ENCODE measurements around the gene L3MBTL4. TPM values are rescaled to one million over a fixed set of nuclear protein-coding genes. Genes with fewer than 3 reads are reported as not detected.

L3MBTL4 gene
- total and polyA plus RNA-seq, 9 of the 15 experiments (the other 6 are each of a cell fraction or from before 2014, with no cell fraction given): not detected

GRCh38 chr18:5961097-5961827, 453.4 kb downstream of the L3MBTL4 start:
- in situ Hi-C loops (cut with MboI): no loop called here
- BruUV-seq (replicated peaks): no TSS peak
- Histone ChIP-seq H3K4me3 (no peak overlapping the region), H3K4me1 (replicated peaks in 1 of 2; ENCODE audit: control insufficient read depth in 2 of 2, insufficient read depth in 2 of 2, low read length in 2 of 2) (no peaks in the 10 kb centered on the region), H4K20me1 (replicated peaks; ENCODE audit: control insufficient read depth, insufficient read depth, low read length) (no peaks in the 10 kb centered on the region), H3K27me3 (ENCODE audit: control insufficient read depth in 2 of 2, insufficient read depth in 2 of 2, low read length in 2 of 2) (no peaks in the 10 kb centered on the region), H2AFZ (ENCODE audit: low read depth, low read length) (no peak overlapping the region), H3K9me3 (replicated peaks; ENCODE audit: control insufficient read depth, insufficient read depth, low read depth, low read length) (no peaks in the 10 kb centered on the region), H3K79me2 (ENCODE audit: control insufficient read depth, insufficient read depth, low read length) (no peaks in the 10 kb centered on the region), H3K9ac (ENCODE audit: insufficient read depth in 1 of 2, low read depth in 2 of 2, low read length in 2 of 2) (no peak overlapping the region), H3K9me1 (ENCODE audit: control insufficient read depth, insufficient read depth, low read length) (no peaks in the 10 kb centered on the region), H3K36me3 (ENCODE audit: control insufficient read depth, insufficient read depth, low read length) (no peaks in the 10 kb centered on the region), H3K27ac (ENCODE audit: extremely low read depth, low read depth, low read length) (no peak overlapping the region), H3K4me2 (ENCODE audit: insufficient read depth, low read length) (no peak overlapping the region)
- TF ChIP-seq EP400 (IDR thresholded peaks at IDR 0.05): no peak
- TF ChIP-seq ZNF41 (CRISPR knock-in tag; conservative IDR thresholded peaks at IDR 0.05): no peak
- no peak for TF ChIP-seq ZNF699 (CRISPR knock-in tag; IDR thresholded peaks at IDR 0.05; ENCODE audit: insufficient replicate concordance)
- intact Hi-C loops (cut with micrococcal nuclease): no loop called here
- no peak for ATAC-seq
- 0% methylated on average over 10 of the region's 10 CpGs for WGBS (ENCODE audit: insufficient coverage, low coverage, missing lambda C conversion rate)
- ChIA-PET POLR2A (interaction anchor here (0.6 kb wide), 1 partner anchor 716 kb away, joined by 3 read pairs; no protein-coding TSS in a partner anchor), CTCF (ENCODE audit: low intra/inter-chr PET ratio) (no interaction called here)
- no peak for FAIRE-seq
- no peak for DNase-seq (ENCODE audit: extremely low read depth in 1 of 4, low spot score in 3 of 4)

DNA sequence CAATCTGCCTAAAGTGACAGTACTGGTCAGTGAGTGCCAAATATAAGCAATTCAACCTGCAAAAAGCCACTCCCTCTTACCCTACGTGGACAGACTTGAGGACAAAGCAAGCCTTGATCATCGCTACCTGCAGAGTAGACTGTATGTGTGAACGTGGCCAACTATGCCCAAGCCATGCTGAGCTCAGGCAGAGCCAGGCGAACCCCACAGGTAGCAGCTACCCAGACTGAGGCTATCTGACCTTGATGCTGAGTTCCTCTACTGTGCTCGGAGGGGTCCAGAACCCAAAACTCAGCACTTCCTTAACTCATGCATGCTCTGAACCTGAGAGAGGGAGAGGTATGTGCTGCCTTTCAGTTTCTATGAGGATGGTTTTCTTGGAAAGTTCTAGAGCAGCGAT, 455.9 kb downstream of the L3MBTL4 start:
- no peak for ATAC-seq
- H2AFZ ChIP-seq (ENCODE audit: low read depth, low read length): no peak overlapping the region
- no peaks in the 10 kb centered on the region for H3K4me1 ChIP-seq (replicated peaks in 1 of 2; ENCODE audit: control insufficient read depth in 2 of 2, insufficient read depth in 2 of 2, low read length in 2 of 2)
- no peaks in the 10 kb centered on the region for H3K79me2 ChIP-seq (ENCODE audit: control insufficient read depth, insufficient read depth, low read length)
- 0% methylated on average over 6 of the region's 6 CpGs for WGBS (ENCODE audit: insufficient coverage, low coverage, missing lambda C conversion rate)
- H3K36me3 ChIP-seq (ENCODE audit: control insufficient read depth, insufficient read depth, low read length): no peaks in the 10 kb centered on the region
- no peak overlapping the region for H3K4me3 ChIP-seq
- no peaks in the 10 kb centered on the region for H3K9me1 ChIP-seq (ENCODE audit: control insufficient read depth, insufficient read depth, low read length)
- BruUV-seq (replicated peaks): no TSS peak
- no peak for FAIRE-seq
- no peaks in the 10 kb centered on the region for H4K20me1 ChIP-seq (replicated peaks; ENCODE audit: control insufficient read depth, insufficient read depth, low read length)
- CTCF ChIA-PET (ENCODE audit: low intra/inter-chr PET ratio): no interaction called here
- H3K27ac ChIP-seq (ENCODE audit: extremely low read depth, low read depth, low read length): no peak overlapping the region
- no peaks in the 10 kb centered on the region for H3K9me3 ChIP-seq (replicated peaks; ENCODE audit: control insufficient read depth, insufficient read depth, low read depth, low read length)
- intact Hi-C loops (cut with micrococcal nuclease) (no loop called here), in situ Hi-C loops (cut with MboI) (no loop called here)
- no peak overlapping the region for H3K9ac ChIP-seq (ENCODE audit: insufficient read depth in 1 of 2, low read depth in 2 of 2, low read length in 2 of 2)
- no peaks in the 10 kb centered on the region for H3K27me3 ChIP-seq (ENCODE audit: control insufficient read depth in 2 of 2, insufficient read depth in 2 of 2, low read length in 2 of 2)
- no peak for DNase-seq (ENCODE audit: extremely low read depth in 1 of 4, low spot score in 3 of 4)
- POLR2A ChIA-PET: interaction anchor here (1.5 kb wide), 1 partner anchor 10 kb away, joined by 5 read pairs; no protein-coding TSS in a partner anchor
- H3K4me2 ChIP-seq (ENCODE audit: insufficient read depth, low read length): no peak overlapping the region
- no peak for TF ChIP-seq CCNT2 (IDR thresholded peaks at IDR 0.05; ENCODE audit: borderline replicate concordance, extremely low read depth, insufficient read length, low read depth, low read length)
- TF ChIP-seq CEBPB (tag; IDR thresholded peaks at IDR 0.05): no peak
- TF ChIP-seq MYNN (IDR thresholded peaks at IDR 0.05): no peak
- TF ChIP-seq MYNN (CRISPR knock-in tag; IDR thresholded peaks at IDR 0.05): no peak
- TF ChIP-seq, protein P1, sequence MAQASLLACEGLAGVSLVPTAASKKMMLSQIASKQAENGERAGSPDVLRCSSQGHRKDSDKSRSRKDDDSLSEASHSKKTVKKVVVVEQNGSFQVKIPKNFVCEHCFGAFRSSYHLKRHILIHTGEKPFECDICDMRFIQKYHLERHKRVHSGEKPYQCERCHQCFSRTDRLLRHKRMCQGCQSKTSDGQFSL (CRISPR knock-in tag; IDR thresholded peaks at IDR 0.05): no peak
- TF ChIP-seq, protein P1 (tag; IDR thresholded peaks at IDR 0.05): no peak
- TF ChIP-seq SMARCA4 (IDR thresholded peaks at IDR 0.05): no peak
- no peak for TF ChIP-seq STAT6 (CRISPR knock-in tag; IDR thresholded peaks at IDR 0.05)
- no peak for TF ChIP-seq EZH2 (IDR thresholded peaks at IDR 0.05; ENCODE audit: borderline replicate concordance, low read depth, low read length)
- TF ChIP-seq SIN3A (IDR thresholded peaks at IDR 0.05; ENCODE audit: borderline replicate concordance in 2 of 2, control insufficient read depth in 1 of 2, low read depth in 2 of 2, low read length in 2 of 2): no peak

Measured in K562 (cell line).